Lower leg skin (tissue), 3 donors: ENCODE measurements around the gene IGSF21.

Experiments used
- CTCF ChIP-seq, 3 donors: fragments of 450-650 bp; IDR thresholded peaks; one replicate each; pipeline ENCODE4 v1.5.1; 2016; ENCODE audit warnings: antibody characterized with exemption in 3 of 3, mild to moderate bottlenecking in 3 of 3, moderate library complexity in 2 of 3
- POLR2A ChIP-seq, 2 donors: fragments of 450-650 bp; IDR thresholded peaks; one replicate each; pipeline ENCODE4 v1.6.1; 2016 to 2017; ENCODE audit warnings: antibody characterized with exemption in 2 of 2, mild to moderate bottlenecking in 1 of 2, moderate library complexity in 1 of 2

DNA sequence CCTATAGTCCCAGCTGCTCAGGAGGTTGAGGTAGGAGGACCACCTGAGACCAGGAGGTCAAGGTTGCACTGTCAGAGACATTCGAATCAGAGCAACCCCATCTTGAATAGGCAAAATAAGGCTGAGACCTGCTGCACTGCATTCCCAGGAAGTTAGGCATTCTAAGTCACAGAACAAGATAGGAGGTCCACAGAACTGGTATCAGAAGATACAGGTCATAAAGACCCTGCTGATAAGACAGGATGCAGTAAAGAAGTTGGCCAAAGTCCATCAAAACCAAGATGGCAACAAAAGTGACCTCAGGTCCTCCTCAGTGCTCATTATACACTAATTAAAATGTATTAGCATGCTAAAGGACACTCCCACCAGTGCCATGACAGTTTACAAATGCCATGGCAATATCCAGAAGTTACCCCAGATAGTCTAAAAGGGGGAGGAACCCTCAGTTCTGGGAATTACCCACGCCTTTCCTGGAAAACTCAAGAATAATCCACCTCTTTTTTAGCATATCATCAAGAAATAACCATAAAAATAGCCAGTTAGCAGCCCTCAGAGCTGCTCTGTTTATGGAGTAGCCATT lies 307.9 kb downstream of the IGSF21 start:
- no peak for TF ChIP-seq POLR2A (IDR thresholded peaks at IDR 0.05)
- TF ChIP-seq CTCF (IDR thresholded peaks at IDR 0.05) = no peak
